OCI-LY7 (cell line): ENCODE measurements around the gene TP53BP1.

Experiments
- EZH2phosphoT487 ChIP-seq: fragments of 200-600 bp; sonication (generic); IDR thresholded peaks from 2 replicates; pipeline ENCODE4 v1.6.1; 2018; ENCODE audit warnings: low read depth, borderline replicate concordance, mild to moderate bottlenecking, mixed run types, antibody characterized with exemption, low read length, moderate library complexity, mixed read lengths
- TF ChIP-seq, protein P1 (sequence below): fragments of 200-600 bp; sonication (generic); conservative IDR thresholded peaks from 2 replicates; pipeline ENCODE4 v1.5.1; 2014; ENCODE audit warnings: mild to moderate bottlenecking, antibody characterized with exemption, low read length, moderate library complexity, mixed read lengths

DNA sequence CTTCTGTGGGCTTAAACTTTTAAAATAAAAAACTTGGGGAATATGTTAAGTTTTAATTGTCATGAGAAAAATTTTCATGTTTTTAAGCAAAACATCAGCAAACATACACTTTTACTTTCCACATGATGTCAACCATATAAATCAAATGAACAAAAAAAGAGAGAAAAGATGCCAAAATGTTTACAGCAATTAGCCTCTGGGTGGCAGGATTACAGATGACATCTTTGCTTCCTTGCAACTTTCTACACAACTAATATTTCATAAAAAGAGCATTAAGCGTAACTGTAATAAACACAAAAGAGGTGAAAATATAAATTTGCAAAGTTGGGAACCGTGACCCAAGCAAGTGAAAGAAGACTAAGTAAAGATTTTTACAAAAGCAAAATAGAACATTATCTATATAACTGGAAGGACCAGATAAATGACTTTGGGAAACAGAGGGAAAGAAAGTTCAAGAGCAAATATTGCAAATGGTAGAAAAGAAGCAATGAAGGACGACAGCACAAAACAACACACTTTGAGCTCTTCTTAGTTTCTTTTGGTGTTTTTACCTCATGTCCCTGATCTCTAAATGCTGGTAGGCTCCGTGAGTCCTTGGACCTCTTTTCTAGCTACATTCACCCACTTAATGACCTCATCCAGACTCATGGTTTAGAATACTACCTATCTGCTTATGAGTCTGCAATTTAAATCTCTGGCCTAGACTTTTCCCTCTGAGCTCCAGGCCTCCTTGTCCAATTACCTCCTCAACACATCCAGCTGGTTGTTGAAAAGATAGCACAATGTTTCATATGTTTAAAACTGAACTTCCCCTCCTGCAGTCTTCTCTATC, 9.4 kb downstream of the TP53BP1 start:
- TF ChIP-seq, protein P1, sequence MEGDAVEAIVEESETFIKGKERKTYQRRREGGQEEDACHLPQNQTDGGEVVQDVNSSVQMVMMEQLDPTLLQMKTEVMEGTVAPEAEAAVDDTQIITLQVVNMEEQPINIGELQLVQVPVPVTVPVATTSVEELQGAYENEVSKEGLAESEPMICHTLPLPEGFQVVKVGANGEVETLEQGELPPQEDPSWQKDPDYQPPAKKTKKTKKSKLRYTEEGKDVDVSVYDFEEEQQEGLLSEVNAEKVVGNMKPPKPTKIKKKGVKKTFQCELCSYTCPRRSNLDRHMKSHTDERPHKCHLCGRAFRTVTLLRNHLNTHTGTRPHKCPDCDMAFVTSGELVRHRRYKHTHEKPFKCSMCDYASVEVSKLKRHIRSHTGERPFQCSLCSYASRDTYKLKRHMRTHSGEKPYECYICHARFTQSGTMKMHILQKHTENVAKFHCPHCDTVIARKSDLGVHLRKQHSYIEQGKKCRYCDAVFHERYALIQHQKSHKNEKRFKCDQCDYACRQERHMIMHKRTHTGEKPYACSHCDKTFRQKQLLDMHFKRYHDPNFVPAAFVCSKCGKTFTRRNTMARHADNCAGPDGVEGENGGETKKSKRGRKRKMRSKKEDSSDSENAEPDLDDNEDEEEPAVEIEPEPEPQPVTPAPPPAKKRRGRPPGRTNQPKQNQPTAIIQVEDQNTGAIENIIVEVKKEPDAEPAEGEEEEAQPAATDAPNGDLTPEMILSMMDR, result peak; percentile 87
- TF ChIP-seq EZH2phosphoT487, result no peak
